Peyer's patch (tissue), 4 donors: ENCODE data around the gene HOXA3. TPM values are rescaled to one million over a fixed set of nuclear protein-coding genes. Genes with fewer than 3 reads are reported as not detected.

Source experiments
- DNase-seq, 3 donors: peaks; one replicate each; pipeline ENCODE4 v3.0.0-alpha.2; 2017 to 2019
- H3K27ac ChIP-seq, 4 donors: fragments of 200-600 bp; sonication (generic); one replicate each; pipeline ENCODE4 v1.5.1; 2016 to 2019
- H3K27me3 ChIP-seq, 2 donors: fragments of 200-600 bp; sonication (generic); one replicate each; pipeline ENCODE4 v1.5.1; 2019
- H3K36me3 ChIP-seq, 3 donors: fragments of 200-600 bp; sonication (generic); one replicate each; pipeline ENCODE4 v1.5.1; 2016 to 2019
- H3K4me1 ChIP-seq, 4 donors: fragments of 200-600 bp; sonication (generic); one replicate each; pipeline ENCODE4 v1.5.1; 2016 to 2019
- H3K4me3 ChIP-seq, 4 donors: fragments of 200-600 bp; sonication (generic); 1 replicate in 3 of 4; 2 replicates in 1 of 4; pipeline ENCODE4 v1.5.1; 2016 to 2019; ENCODE audit warnings: mild to moderate bottlenecking in 1 of 4
- H3K9me3 ChIP-seq, 4 donors: fragments of 200-600 bp; sonication (generic); one replicate each; pipeline ENCODE4 v1.5.1; 2016 to 2019; ENCODE audit warnings: mild to moderate bottlenecking in 1 of 4
- CTCF ChIP-seq, 6 experiments: fragments of 450-650 bp in 4 of 6; fragments of 200-600 bp in 2 of 6; sonication (generic) in 1 of 6; IDR thresholded peaks; one replicate each; pipeline ENCODE4 v1.5.1; 2017 to 2019; ENCODE audit warnings: antibody characterized with exemption in 6 of 6, mild to moderate bottlenecking in 3 of 6, moderate library complexity in 1 of 6
- POLR2A ChIP-seq, 2 donors: fragments of 450-650 bp; IDR thresholded peaks; one replicate each; pipeline ENCODE4 v1.5.1; 2017; ENCODE audit warnings: antibody characterized with exemption in 2 of 2, mild to moderate bottlenecking in 2 of 2, moderate library complexity in 2 of 2
- total RNA-seq, 4 donors: library from RNA; depleted of rRNA; stranded (reverse); fragments of >200 nt; gene quantifications; one replicate each; pipeline ENCODE4 v1.1.0, GENCODE V29; 2016

Gene HOXA3
- total RNA-seq, 4 donors from 2014 or later, result 6.7 to 21.2 (median 13.9) TPM

GRCh38 chr7:27154901-27155815, 2.8 kb upstream of the HOXA3 start:
- Histone ChIP-seq H3K27me3 (no peaks in the 10 kb centered on the region), H3K27ac (peak overlapping the region; percentile 69 to 93 (median 84)), H3K4me1 (peaks cover 1 to 49% (median 14%) of the 10 kb centered on the region in 4 donors), H3K36me3 (no peaks in the 10 kb centered on the region), H3K4me3 (peak overlapping the region; percentile 4 to 81 (median 55)), H3K9me3 (peaks cover 0 to 7% (median 0%) of the 10 kb centered on the region in 4 donors)
- TF ChIP-seq POLR2A (IDR thresholded peaks at IDR 0.05) (no peak), CTCF (IDR thresholded peaks at IDR 0.05) (no peak)
- DNase-seq, result peak; percentile 17 to 72 (median 68)

GRCh38 chr7:27154369-27154768, 2.0 kb upstream of the HOXA3 start:
- H3K4me3 ChIP-seq, result peak overlapping the region in 2 of 4 donors; percentile 74 to 81
- H3K27me3 ChIP-seq, result no peaks in the 10 kb centered on the region
- no peaks in the 10 kb centered on the region for H3K36me3 ChIP-seq
- peaks cover 0 to 7% (median 0%) of the 10 kb centered on the region in 4 donors for H3K9me3 ChIP-seq
- no peak for TF ChIP-seq POLR2A (IDR thresholded peaks at IDR 0.05)
- TF ChIP-seq CTCF (IDR thresholded peaks at IDR 0.05), result no peak
- DNase-seq, result peak; percentile 11 to 50 (median 42)
- peak overlapping the region in 3 of 4 donors; percentile 60 to 93 (median 76) for H3K27ac ChIP-seq
- peaks cover 0 to 48% (median 14%) of the 10 kb centered on the region in 4 donors for H3K4me1 ChIP-seq

GRCh38 chr7:27153526-27153925, 1.1 kb upstream of the HOXA3 start:
- TF ChIP-seq CTCF (IDR thresholded peaks at IDR 0.05), result no peak
- no peak for TF ChIP-seq POLR2A (IDR thresholded peaks at IDR 0.05)
- peak overlapping the region in 3 of 4 donors; percentile 81 to 96 (median 92) for H3K27ac ChIP-seq
- no peak overlapping the region for H3K4me3 ChIP-seq
- peaks cover 0 to 56% (median 14%) of the 10 kb centered on the region in 4 donors for H3K4me1 ChIP-seq
- no peaks in the 10 kb centered on the region for H3K36me3 ChIP-seq
- H3K9me3 ChIP-seq, result peaks cover 0 to 7% (median 0%) of the 10 kb centered on the region in 4 donors
- no peaks in the 10 kb centered on the region for H3K27me3 ChIP-seq
- peak in 2 of 3 donors; percentile 5 to 43 for DNase-seq

- peaks cover 0 to 7% (median 0%) of the 10 kb centered on the region in 4 donors for H3K9me3 ChIP-seq
- DNase-seq, result no peak
- peak overlapping the region; percentile 71 to 96 (median 86) for H3K27ac ChIP-seq
- TF ChIP-seq POLR2A (IDR thresholded peaks at IDR 0.05) (no peak), CTCF (IDR thresholded peaks at IDR 0.05) (no peak)
- H3K36me3 ChIP-seq, result no peaks in the 10 kb centered on the region
- peak overlapping the region; percentile 42 to 75 (median 54) for H3K4me3 ChIP-seq
- H3K27me3 ChIP-seq, result no peaks in the 10 kb centered on the region
- peaks cover 0 to 59% (median 15%) of the 10 kb centered on the region in 4 donors for H3K4me1 ChIP-seq
Measured at GRCh38 chr7:27152816-27153442, 546 bp upstream of the HOXA3 start.

GRCh38 chr7:27151341-27151930, 947 bp downstream of the HOXA3 start:
- Histone ChIP-seq H3K4me3 (peak overlapping the region; percentile 42 to 75 (median 54)), H3K27me3 (no peaks in the 10 kb centered on the region), H3K36me3 (no peaks in the 10 kb centered on the region), H3K9me3 (no peaks in the 10 kb centered on the region), H3K4me1 (peaks cover 0 to 58% (median 18%) of the 10 kb centered on the region in 4 donors), H3K27ac (peak overlapping the region; percentile 71 to 96 (median 86))
- no peak for DNase-seq
- TF ChIP-seq CTCF (IDR thresholded peaks at IDR 0.05), result no peak
